OCI-LY1 (cell line): ENCODE results near the gene SBK3.
"Not testable (repeated sequence)": the region's sequence is repeated elsewhere in the genome, so short reads cannot be mapped to it uniquely, and the experiment has no call there.

ENCODE experiments used
- H2AFZ ChIP-seq: fragments of 200-600 bp; sonication (generic), shearing (Covaris generic); 2 replicates; pipeline ENCODE4 v1.6.0; 2014; ENCODE audit warnings: antibody characterized with exemption, mild to moderate bottlenecking, low read length
- H3F3A ChIP-seq: fragments of 200-600 bp; sonication (generic), shearing (Covaris generic); 2 replicates; pipeline ENCODE4 v1.6.0; 2014; ENCODE audit warnings: mild to moderate bottlenecking, antibody characterized with exemption, low read length, moderate library complexity; ENCODE audit not compliant: insufficient read depth
- H3K27ac ChIP-seq: fragments of 200-600 bp; sonication (generic); 2 replicates; pipeline ENCODE4 v1.5.1; 2014; ENCODE audit warnings: low read length, mixed run types, mild to moderate bottlenecking, low read depth; ENCODE audit not compliant: poor library complexity, severe bottlenecking
- H3K27me3 ChIP-seq: fragments of 200-600 bp; sonication (generic); 2 replicates; pipeline ENCODE4 v1.6.0; 2014; ENCODE audit warnings: antibody characterized with exemption, mild to moderate bottlenecking, low read length, moderate library complexity; ENCODE audit not compliant: insufficient read depth
- H3K36me3 ChIP-seq: fragments of 200-600 bp; sonication (generic); 2 replicates; pipeline ENCODE4 v1.6.1; 2014; ENCODE audit warnings: mild to moderate bottlenecking, antibody characterized with exemption, low read length, moderate library complexity, mixed read lengths; ENCODE audit not compliant: insufficient read depth
- H3K4me1 ChIP-seq: fragments of 200-600 bp; sonication (generic); 2 replicates; pipeline ENCODE4 v1.5.1; 2014; ENCODE audit warnings: mild to moderate bottlenecking, low read length, moderate library complexity; ENCODE audit not compliant: insufficient read depth, severe bottlenecking
- H3K4me2 ChIP-seq: fragments of 200-600 bp; sonication (generic), shearing (Covaris generic); 2 replicates; pipeline ENCODE4 v1.6.1; 2014; ENCODE audit warnings: low read length
- H3K4me3 ChIP-seq: fragments of 200-600 bp; sonication (generic); 2 replicates; pipeline ENCODE4 v1.5.1; 2014; ENCODE audit warnings: low read length, low read depth, mild to moderate bottlenecking, mixed read lengths; ENCODE audit not compliant: poor library complexity, severe bottlenecking
- H3K79me2 ChIP-seq: fragments of 200-600 bp; shearing (Covaris generic); 2 replicates; pipeline ENCODE4 v1.6.1; 2016; ENCODE audit warnings: mixed run types, low read length, mixed read lengths; ENCODE audit not compliant: insufficient read depth
- H3K9ac ChIP-seq: fragments of 200-600 bp; sonication (generic), shearing (Covaris generic); 2 replicates; pipeline ENCODE4 v1.6.1; 2014; ENCODE audit warnings: mild to moderate bottlenecking, low read length, mixed read lengths
- H3K9me2 ChIP-seq: fragments of 200-600 bp; sonication (generic), shearing (Covaris generic); 2 replicates; pipeline ENCODE4 v1.6.1; 2014; ENCODE audit warnings: low read depth, mild to moderate bottlenecking, low read length, mixed read lengths
- H3K9me3 ChIP-seq: fragments of 200-600 bp; shearing (Covaris generic); 2 replicates; pipeline ENCODE4 v1.6.1; 2014; ENCODE audit warnings: low read length, mixed read lengths
- H4K20me1 ChIP-seq: fragments of 200-600 bp; sonication (generic), shearing (Covaris generic); 2 replicates; pipeline ENCODE4 v1.6.0; 2016; ENCODE audit warnings: mild to moderate bottlenecking, low read length; ENCODE audit not compliant: insufficient read depth
- CTCF ChIP-seq: fragments of 200-600 bp; sonication (generic), shearing (Covaris generic); IDR thresholded peaks from 2 replicates; pipeline ENCODE4 v1.5.1; 2017; ENCODE audit warnings: mild to moderate bottlenecking, antibody characterized with exemption, low read length, moderate library complexity, mixed read lengths
- EZH2 ChIP-seq: fragments of 200-600 bp; sonication (generic), shearing (Covaris generic); IDR thresholded peaks from 2 replicates; pipeline ENCODE4 v1.8.0; 2017; ENCODE audit warnings: borderline replicate concordance, mixed run types, mild to moderate bottlenecking, antibody characterized with exemption, low read length, moderate library complexity, mixed read lengths

Gene SBK3

GRCh38 chr19:55535965-55536350 is 9.4 kb downstream of the SBK3 start:
- Histone ChIP-seq H3K9ac (no peak overlapping the region), H3K27me3 (no peaks in the 10 kb centered on the region), H3F3A (no peaks in the 10 kb centered on the region), H3K9me3 (no peaks in the 10 kb centered on the region), H3K4me1 (no peaks in the 10 kb centered on the region), H3K9me2 (no peaks in the 10 kb centered on the region), H3K4me3 (no peak overlapping the region), H3K27ac (no peak overlapping the region), H4K20me1 (no peaks in the 10 kb centered on the region), H3K36me3 (no peaks in the 10 kb centered on the region), H2AFZ (no peak overlapping the region), H3K4me2 (no peak overlapping the region), H3K79me2 (no peaks in the 10 kb centered on the region)
- TF ChIP-seq CTCF (no peak), EZH2 (no peak)

- H3K9ac ChIP-seq: no peak overlapping the region
- TF ChIP-seq EZH2 (no peak), CTCF (no peak)
- no peaks in the 10 kb centered on the region for H3K36me3 ChIP-seq
- H3K9me2 ChIP-seq: no peaks in the 10 kb centered on the region
- H3K9me3 ChIP-seq: no peaks in the 10 kb centered on the region
- no peak overlapping the region for H2AFZ ChIP-seq
- no peaks in the 10 kb centered on the region for H3K27me3 ChIP-seq
- H3K79me2 ChIP-seq: no peaks in the 10 kb centered on the region
- H3K4me2 ChIP-seq: no peak overlapping the region
- H3K4me1 ChIP-seq: no peaks in the 10 kb centered on the region
- H3K27ac ChIP-seq: no peak overlapping the region
- no peaks in the 10 kb centered on the region for H3F3A ChIP-seq
- H3K4me3 ChIP-seq: no peak overlapping the region
- H4K20me1 ChIP-seq: no peaks in the 10 kb centered on the region
Measured at GRCh38 chr19:55535173-55535964, 10.0 kb downstream of the SBK3 start.

GRCh38 chr19:55534280-55534679 is 11.1 kb downstream of the SBK3 start:
- H3K27me3 ChIP-seq, H3F3A ChIP-seq, H3K27ac ChIP-seq, H3K9ac ChIP-seq, H2AFZ ChIP-seq, H3K9me2 ChIP-seq, H3K4me1 ChIP-seq, H4K20me1 ChIP-seq, H3K36me3 ChIP-seq, H3K9me3 ChIP-seq, H3K4me2 ChIP-seq, H3K79me2 ChIP-seq, H3K4me3 ChIP-seq: not testable (repeated sequence)

GRCh38 chr19:55530996-55531395 is 14.3 kb downstream of the SBK3 start:
- no peak overlapping the region for H3K27ac ChIP-seq
- no peak overlapping the region for H2AFZ ChIP-seq
- no peaks in the 10 kb centered on the region for H3K27me3 ChIP-seq
- no peaks in the 10 kb centered on the region for H3F3A ChIP-seq
- H3K4me2 ChIP-seq: no peak overlapping the region
- no peaks in the 10 kb centered on the region for H4K20me1 ChIP-seq
- H3K9ac ChIP-seq: no peak overlapping the region
- TF ChIP-seq EZH2 (no peak), CTCF (no peak)
- no peaks in the 10 kb centered on the region for H3K9me3 ChIP-seq
- no peak overlapping the region for H3K4me3 ChIP-seq
- H3K79me2 ChIP-seq: no peaks in the 10 kb centered on the region
- H3K4me1 ChIP-seq: no peaks in the 10 kb centered on the region
- H3K9me2 ChIP-seq: no peaks in the 10 kb centered on the region
- no peaks in the 10 kb centered on the region for H3K36me3 ChIP-seq
